H9 (cell line): Measurements from ENCODE around the gene GSTA3. TPM values are rescaled to one million over a fixed set of nuclear protein-coding genes. Genes with fewer than 3 reads are reported as not detected.
"Not testable (repeated sequence)": the region's sequence is repeated elsewhere in the genome, so short reads cannot be mapped to it uniquely, and the experiment has no call there.

Experiments
- DNase-seq: peaks from one replicate; pipeline ENCODE4 v3.0.0-alpha.2; 2017
- H2AFZ ChIP-seq: one replicate; pipeline ENCODE4 v1.6.1; 2013; ENCODE audit warnings: mild to moderate bottlenecking, low read length, control low read depth, moderate library complexity
- H2AK5ac ChIP-seq: 2 replicates; pipeline ENCODE4 v1.6.1; 2013; ENCODE audit warnings: low read length, control low read depth, mixed read lengths; ENCODE audit not compliant: insufficient read length
- H2BK120ac ChIP-seq: one replicate; pipeline ENCODE4 v1.6.1; 2013; ENCODE audit warnings: low read depth, mild to moderate bottlenecking, low read length, control low read depth, inconsistent platforms; ENCODE audit not compliant: poor library complexity, severe bottlenecking
- H2BK12ac ChIP-seq: 2 replicates; pipeline ENCODE4 v1.6.1; 2013; ENCODE audit warnings: low read length, control low read depth, mixed read lengths, low read depth; ENCODE audit not compliant: insufficient read length
- H2BK15ac ChIP-seq: 2 replicates; pipeline ENCODE4 v1.6.1; 2013; ENCODE audit warnings: low read depth, low read length, control low read depth
- H2BK20ac ChIP-seq: one replicate; pipeline ENCODE4 v1.6.1; 2013; ENCODE audit warnings: low read depth, mild to moderate bottlenecking, low read length, control low read depth, inconsistent platforms; ENCODE audit not compliant: poor library complexity, severe bottlenecking
- H2BK5ac ChIP-seq: 2 replicates; pipeline ENCODE4 v1.6.1; 2013; ENCODE audit warnings: low read length, control low read depth, mixed read lengths; ENCODE audit not compliant: insufficient read length
- H3K14ac ChIP-seq: 2 replicates; pipeline ENCODE4 v1.6.1; 2013; ENCODE audit warnings: low read length, control low read depth; ENCODE audit not compliant: insufficient read depth
- H3K18ac ChIP-seq: 2 replicates; pipeline ENCODE4 v1.6.1; 2013; ENCODE audit warnings: low read depth, mild to moderate bottlenecking, mixed read lengths, low read length, control low read depth; ENCODE audit not compliant: insufficient read length
- H3K23ac ChIP-seq: 2 replicates; pipeline ENCODE4 v1.6.1; 2013; ENCODE audit warnings: low read length, control low read depth, mixed read lengths, low read depth; ENCODE audit not compliant: insufficient read length
- H3K23me2 ChIP-seq: 2 replicates; pipeline ENCODE4 v1.6.1; 2013; ENCODE audit warnings: low read depth, mild to moderate bottlenecking, mixed read lengths, low read length, control low read depth; ENCODE audit not compliant: insufficient read length, poor library complexity, severe bottlenecking
- H3K27ac ChIP-seq: 2 replicates; pipeline ENCODE4 v1.5.1; 2013; ENCODE audit warnings: low read length, control low read depth, mixed read lengths, low read depth; ENCODE audit not compliant: insufficient read length
- H3K27me3 ChIP-seq: 2 replicates; pipeline ENCODE4 v1.6.1; 2013; ENCODE audit warnings: low read length, control low read depth, inconsistent platforms; ENCODE audit not compliant: insufficient read depth
- H3K4ac ChIP-seq: 2 replicates; pipeline ENCODE4 v1.6.1; 2013; ENCODE audit warnings: low read depth, mild to moderate bottlenecking, control low read depth, inconsistent platforms, low read length, moderate library complexity
- H3K4me1 ChIP-seq: 2 replicates; pipeline ENCODE4 v1.6.1; 2013; ENCODE audit warnings: low read length, control low read depth, inconsistent platforms; ENCODE audit not compliant: insufficient read depth
- H3K4me2 ChIP-seq: 2 replicates; pipeline ENCODE4 v1.6.1; 2013; ENCODE audit warnings: low read length, control low read depth, mixed read lengths; ENCODE audit not compliant: insufficient read length, insufficient read depth
- H3K56ac ChIP-seq: 2 replicates; pipeline ENCODE4 v1.6.1; 2013; ENCODE audit warnings: low read depth, mild to moderate bottlenecking, mixed read lengths, low read length, control low read depth; ENCODE audit not compliant: insufficient read length
- H3K79me1 ChIP-seq: 2 replicates; pipeline ENCODE4 v1.6.1; 2013; ENCODE audit warnings: low read depth, mild to moderate bottlenecking, moderate library complexity, low read length, control low read depth, inconsistent platforms; ENCODE audit not compliant: insufficient read depth, poor library complexity, severe bottlenecking
- H3K79me2 ChIP-seq: 2 replicates; pipeline ENCODE4 v1.6.1; 2013; ENCODE audit warnings: low read length, control low read depth, inconsistent platforms; ENCODE audit not compliant: insufficient read depth
- H3K9ac ChIP-seq: 2 replicates; pipeline ENCODE4 v1.6.1; 2013; ENCODE audit warnings: low read length, control low read depth, mixed read lengths; ENCODE audit not compliant: insufficient read length; ENCODE audit errors: extremely low read depth
- H3K9me3 ChIP-seq: one replicate; pipeline ENCODE4 v1.6.1; 2013; ENCODE audit warnings: low read depth, low read length, inconsistent platforms; ENCODE audit not compliant: control insufficient read depth
- H3T11ph ChIP-seq: one replicate; pipeline ENCODE4 v1.6.1; 2013; ENCODE audit warnings: mild to moderate bottlenecking, low read length, control low read depth, inconsistent platforms
- H4K20me1 ChIP-seq: one replicate; pipeline ENCODE4 v1.6.1; 2013; ENCODE audit not compliant: control insufficient read depth, insufficient read length, insufficient read depth
- H4K5ac ChIP-seq: 2 replicates; pipeline ENCODE4 v1.6.1; 2013; ENCODE audit warnings: low read depth, mild to moderate bottlenecking, mixed read lengths, low read length, control low read depth; ENCODE audit not compliant: insufficient read length
- H4K8ac ChIP-seq: replicated peaks from 2 replicates; pipeline ENCODE4 v1.6.1; 2013; ENCODE audit warnings: low read length, control low read depth, mixed read lengths, low read depth; ENCODE audit not compliant: insufficient read length
- H4K91ac ChIP-seq: 2 replicates; pipeline ENCODE4 v1.6.1; 2013; ENCODE audit warnings: low read depth, mild to moderate bottlenecking, moderate library complexity, mixed read lengths, low read length, control low read depth; ENCODE audit not compliant: insufficient read length
- H3K27ac Mint-ChIP-seq, 3 experiments: 2 replicates in 2 of 3; 3 replicates in 1 of 3; pipeline ENCODE4 v1.8.0; 2020 to 2021; ENCODE audit warnings: mixed read lengths in 3 of 3, mild to moderate bottlenecking in 1 of 3, moderate library complexity in 1 of 3
- H3K27me3 Mint-ChIP-seq: 2 replicates; pipeline ENCODE4 v1.8.0; 2021; ENCODE audit warnings: low read depth, mild to moderate bottlenecking, moderate library complexity, mixed read lengths
- H3K36me3 Mint-ChIP-seq, 3 experiments: 2 replicates in 2 of 3; 3 replicates in 1 of 3; pipeline ENCODE4 v1.8.0; 2020 to 2021; ENCODE audit warnings: low read depth in 3 of 3, mixed read lengths in 3 of 3; ENCODE audit not compliant: insufficient read depth in 1 of 3
- H3K4me1 Mint-ChIP-seq, 2 experiments: 2 replicates each; pipeline ENCODE4 v1.8.0; 2020; ENCODE audit warnings: mixed read lengths in 2 of 2
- H3K4me3 Mint-ChIP-seq, 2 experiments: 2 replicates in 1 of 2; 3 replicates in 1 of 2; pipeline ENCODE4 v1.8.0; 2020 to 2021; ENCODE audit warnings: mild to moderate bottlenecking in 2 of 2, mixed read lengths in 2 of 2, moderate library complexity in 1 of 2
- H3K9me3 Mint-ChIP-seq, 2 experiments: 2 replicates in 1 of 2; 3 replicates in 1 of 2; pipeline ENCODE4 v1.8.0; 2020; ENCODE audit warnings: mild to moderate bottlenecking in 2 of 2, mixed read lengths in 2 of 2, moderate library complexity in 1 of 2
- WGBS: extraction: QIAGEN DNeasy Blood & Tissue Kit; methylation state at CpG from one replicate; pipeline ENCODE4 v1.1.7; 2013; ENCODE audit warnings: missing lambda C conversion rate, low lambda C conversion rate, mixed read lengths; ENCODE audit not compliant: insufficient read length; ENCODE audit errors: extremely low coverage; 5-methylcytosine and 5-hydroxymethylcytosine counted together
- total RNA-seq: library from RNA; stranded (reverse); gene quantifications from 2 replicates; pipeline ENCODE4 v1.2.1, GENCODE V29; 2021

GSTA3 gene
- total RNA-seq, 1 experiment from 2014 or later: not detected

- H3K4me3 Mint-ChIP-seq, H3K27ac ChIP-seq, H2BK5ac ChIP-seq, H3K4me2 ChIP-seq, H3K9me3 Mint-ChIP-seq, H3T11ph ChIP-seq, H4K91ac ChIP-seq, H2AK5ac ChIP-seq, H3K27ac Mint-ChIP-seq, H3K79me2 ChIP-seq, H3K9me3 ChIP-seq, H3K4me1 ChIP-seq, H4K5ac ChIP-seq, H4K20me1 ChIP-seq, H3K27me3 ChIP-seq, H2AFZ ChIP-seq, H3K9ac ChIP-seq, H2BK120ac ChIP-seq, H3K23ac ChIP-seq, H3K4ac ChIP-seq, H2BK15ac ChIP-seq, H2BK12ac ChIP-seq, H3K18ac ChIP-seq, H3K23me2 ChIP-seq, H3K79me1 ChIP-seq, DNase-seq, H3K27me3 Mint-ChIP-seq, H3K14ac ChIP-seq, H3K56ac ChIP-seq, H2BK20ac ChIP-seq, H4K8ac ChIP-seq: not testable (repeated sequence)
- Mint-ChIP-seq H3K36me3 (peaks cover 0 to 11% (median 0%) of the 10 kb centered on the region in 3 experiments; a peak in 4 of 7 replicates), H3K4me1 (peaks cover 28 to 35% of the 10 kb centered on the region in 2 experiments)
- WGBS: no CpG with 5 or more reads among the region's 1 CpG
These were observed 9.3 kb upstream of the GSTA3 start for GRCh38 chr6:52918771-52919170.

- WGBS: no CpG with 5 or more reads among the region's 9 CpGs
- not testable (repeated sequence) for H2BK120ac ChIP-seq, H2AK5ac ChIP-seq, H2BK15ac ChIP-seq, H3K27ac ChIP-seq, H3K9me3 ChIP-seq, H3K4me1 ChIP-seq, H2BK20ac ChIP-seq, H3K79me1 ChIP-seq, H4K91ac ChIP-seq, H4K8ac ChIP-seq, H3K27me3 Mint-ChIP-seq, H2AFZ ChIP-seq, H2BK12ac ChIP-seq, H3K4me3 Mint-ChIP-seq, H3K56ac ChIP-seq, H3K4me2 ChIP-seq, H3K14ac ChIP-seq, H3K18ac ChIP-seq, H3K79me2 ChIP-seq, H3K4ac ChIP-seq, H3K23me2 ChIP-seq, DNase-seq, H2BK5ac ChIP-seq, H3K9me3 Mint-ChIP-seq, H4K5ac ChIP-seq, H3T11ph ChIP-seq, H3K27ac Mint-ChIP-seq, H3K23ac ChIP-seq, H3K27me3 ChIP-seq, H3K9ac ChIP-seq, H4K20me1 ChIP-seq
- Mint-ChIP-seq H3K4me1 (peaks cover 23 to 31% of the 10 kb centered on the region in 2 experiments), H3K36me3 (peaks cover 0 to 11% (median 0%) of the 10 kb centered on the region in 3 experiments; a peak in 4 of 7 replicates)
These were observed 8.7 kb upstream of the GSTA3 start for GRCh38 chr6:52918027-52918686.
